NCI-H524 treated with DMSO at 0.1 percent for 48 hours (cell line): ENCODE data around the gene TNS2.

Source experiments
- DNase-seq: peaks from one replicate; lab custom pipeline; 2025; lab: John Stamatoyannopoulos, UW

The TNS2 gene

DNA sequence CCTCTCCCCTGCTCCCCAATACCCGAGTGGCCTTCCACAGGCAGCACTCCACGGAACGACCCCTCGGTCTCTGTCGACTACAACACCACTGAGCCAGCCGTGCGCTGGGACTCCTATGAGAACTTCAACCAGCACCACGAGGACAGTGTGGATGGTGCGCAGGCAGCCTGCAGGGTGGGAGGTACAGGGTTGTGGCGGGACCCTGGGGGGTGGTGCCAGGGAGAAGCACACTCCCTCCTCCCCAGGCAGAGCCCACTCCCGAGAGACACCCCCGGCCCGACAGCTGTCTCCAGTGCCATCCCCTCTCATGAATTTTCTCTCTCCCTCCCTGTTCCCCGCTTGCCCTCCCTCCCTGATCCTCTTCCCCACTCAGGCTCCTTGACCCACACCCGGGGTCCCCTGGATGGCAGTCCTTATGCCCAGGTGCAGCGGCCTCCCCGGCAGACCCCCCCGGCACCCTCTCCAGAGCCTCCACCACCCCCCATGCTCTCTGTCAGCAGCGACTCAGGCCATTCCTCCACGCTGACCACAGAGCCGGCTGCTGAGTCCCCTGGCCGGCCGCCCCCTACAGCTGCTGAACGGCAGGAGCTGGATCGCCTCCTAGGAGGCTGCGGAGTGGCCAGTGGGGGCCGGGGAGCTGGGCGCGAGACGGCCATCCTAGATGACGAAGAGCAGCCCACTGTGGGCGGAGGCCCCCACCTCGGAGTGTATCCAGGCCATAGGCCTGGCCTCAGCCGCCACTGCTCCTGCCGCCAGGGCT, 9.0 kb downstream of the TNS2 start:
- no peak for DNase-seq

DNA sequence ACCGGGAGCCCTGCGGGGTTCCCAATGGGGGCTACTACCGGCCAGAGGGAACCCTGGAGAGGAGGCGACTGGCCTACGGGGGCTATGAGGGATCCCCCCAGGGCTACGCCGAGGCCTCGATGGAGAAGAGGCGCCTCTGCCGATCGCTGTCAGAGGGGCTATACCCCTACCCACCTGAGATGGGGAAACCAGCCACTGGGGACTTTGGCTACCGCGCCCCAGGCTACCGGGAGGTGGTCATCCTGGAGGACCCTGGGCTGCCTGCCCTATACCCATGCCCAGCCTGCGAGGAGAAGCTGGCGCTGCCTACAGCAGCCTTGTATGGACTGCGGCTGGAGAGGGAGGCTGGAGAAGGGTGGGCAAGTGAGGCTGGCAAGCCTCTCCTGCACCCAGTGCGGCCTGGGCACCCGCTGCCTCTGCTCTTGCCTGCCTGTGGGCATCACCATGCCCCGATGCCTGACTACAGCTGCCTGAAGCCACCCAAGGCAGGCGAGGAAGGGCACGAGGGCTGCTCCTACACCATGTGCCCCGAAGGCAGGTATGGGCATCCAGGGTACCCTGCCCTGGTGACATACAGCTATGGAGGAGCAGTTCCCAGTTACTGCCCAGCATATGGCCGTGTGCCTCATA, 9.7 kb downstream of the TNS2 start:
- DNase-seq, result no peak

DNA sequence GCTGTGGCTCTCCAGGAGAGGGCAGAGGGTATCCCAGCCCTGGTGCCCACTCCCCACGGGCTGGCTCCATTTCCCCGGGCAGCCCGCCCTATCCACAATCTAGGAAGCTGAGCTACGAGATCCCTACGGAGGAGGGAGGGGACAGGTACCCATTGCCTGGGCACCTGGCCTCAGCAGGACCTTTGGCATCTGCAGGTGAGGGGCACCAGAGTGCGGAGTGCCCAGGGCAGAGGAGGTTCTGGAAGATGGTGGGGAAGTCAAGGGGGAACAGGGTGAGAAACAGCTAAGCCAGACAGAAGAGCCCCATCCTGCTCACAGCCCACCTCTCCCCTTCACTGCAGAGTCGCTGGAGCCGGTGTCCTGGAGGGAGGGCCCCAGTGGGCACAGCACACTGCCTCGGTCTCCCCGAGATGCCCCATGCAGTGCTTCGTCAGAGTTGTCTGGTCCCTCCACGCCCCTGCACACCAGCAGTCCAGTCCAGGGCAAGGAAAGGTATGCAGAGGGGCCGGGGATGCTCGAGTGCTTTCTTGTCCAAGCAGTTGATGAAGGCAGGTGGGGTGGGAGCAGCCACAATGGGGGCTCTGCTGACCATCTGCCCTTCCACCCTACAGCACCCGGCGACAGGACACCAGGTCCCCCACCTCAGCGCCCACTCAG, 10.3 kb downstream of the TNS2 start:
- DNase-seq, result no peak

DNA sequence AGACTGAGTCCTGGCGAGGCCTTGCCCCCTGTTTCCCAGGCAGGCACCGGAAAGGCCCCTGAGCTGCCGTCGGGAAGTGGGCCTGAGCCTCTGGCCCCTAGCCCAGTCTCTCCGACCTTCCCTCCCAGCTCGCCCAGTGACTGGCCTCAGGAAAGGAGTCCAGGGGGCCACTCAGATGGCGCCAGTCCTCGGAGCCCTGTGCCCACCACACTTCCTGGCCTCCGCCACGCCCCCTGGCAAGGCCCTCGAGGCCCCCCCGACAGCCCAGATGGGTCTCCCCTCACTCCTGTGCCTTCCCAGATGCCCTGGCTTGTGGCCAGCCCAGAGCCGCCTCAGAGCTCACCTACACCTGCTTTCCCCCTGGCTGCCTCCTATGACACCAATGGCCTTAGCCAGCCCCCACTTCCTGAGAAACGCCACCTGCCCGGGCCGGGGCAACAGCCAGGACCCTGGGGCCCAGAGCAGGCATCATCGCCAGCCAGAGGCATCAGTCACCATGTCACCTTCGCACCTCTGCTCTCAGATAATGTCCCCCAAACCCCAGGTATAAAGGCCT, 10.9 kb downstream of the TNS2 start:
- DNase-seq, result no peak

DNA sequence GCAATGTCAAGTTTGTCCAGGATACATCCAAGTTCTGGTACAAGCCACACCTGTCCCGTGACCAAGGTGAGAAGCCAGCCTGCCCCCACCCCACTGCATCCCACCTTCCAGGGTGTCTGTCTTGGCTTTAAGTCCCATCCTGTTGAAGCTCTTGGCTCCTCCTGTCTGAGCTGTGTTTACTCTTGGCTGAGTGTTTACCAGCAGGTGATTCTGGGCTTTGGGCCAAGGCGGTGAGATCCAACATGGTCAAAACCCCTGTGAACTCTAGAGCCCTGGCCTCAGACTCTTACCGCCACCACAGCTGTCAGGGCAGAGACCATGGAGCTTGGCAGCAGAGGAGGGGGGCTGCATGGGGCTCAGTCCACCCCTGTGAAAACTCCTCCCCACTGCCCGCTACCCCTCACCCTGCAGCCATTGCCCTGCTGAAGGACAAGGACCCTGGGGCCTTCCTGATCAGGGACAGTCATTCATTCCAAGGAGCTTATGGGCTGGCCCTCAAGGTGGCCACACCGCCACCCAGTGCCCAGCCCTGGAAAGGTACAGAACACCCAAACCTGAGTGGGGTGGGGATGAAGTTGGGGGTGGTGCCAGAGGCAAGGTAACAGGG, 11.6 kb downstream of the TNS2 start:
- DNase-seq, result no peak

DNA sequence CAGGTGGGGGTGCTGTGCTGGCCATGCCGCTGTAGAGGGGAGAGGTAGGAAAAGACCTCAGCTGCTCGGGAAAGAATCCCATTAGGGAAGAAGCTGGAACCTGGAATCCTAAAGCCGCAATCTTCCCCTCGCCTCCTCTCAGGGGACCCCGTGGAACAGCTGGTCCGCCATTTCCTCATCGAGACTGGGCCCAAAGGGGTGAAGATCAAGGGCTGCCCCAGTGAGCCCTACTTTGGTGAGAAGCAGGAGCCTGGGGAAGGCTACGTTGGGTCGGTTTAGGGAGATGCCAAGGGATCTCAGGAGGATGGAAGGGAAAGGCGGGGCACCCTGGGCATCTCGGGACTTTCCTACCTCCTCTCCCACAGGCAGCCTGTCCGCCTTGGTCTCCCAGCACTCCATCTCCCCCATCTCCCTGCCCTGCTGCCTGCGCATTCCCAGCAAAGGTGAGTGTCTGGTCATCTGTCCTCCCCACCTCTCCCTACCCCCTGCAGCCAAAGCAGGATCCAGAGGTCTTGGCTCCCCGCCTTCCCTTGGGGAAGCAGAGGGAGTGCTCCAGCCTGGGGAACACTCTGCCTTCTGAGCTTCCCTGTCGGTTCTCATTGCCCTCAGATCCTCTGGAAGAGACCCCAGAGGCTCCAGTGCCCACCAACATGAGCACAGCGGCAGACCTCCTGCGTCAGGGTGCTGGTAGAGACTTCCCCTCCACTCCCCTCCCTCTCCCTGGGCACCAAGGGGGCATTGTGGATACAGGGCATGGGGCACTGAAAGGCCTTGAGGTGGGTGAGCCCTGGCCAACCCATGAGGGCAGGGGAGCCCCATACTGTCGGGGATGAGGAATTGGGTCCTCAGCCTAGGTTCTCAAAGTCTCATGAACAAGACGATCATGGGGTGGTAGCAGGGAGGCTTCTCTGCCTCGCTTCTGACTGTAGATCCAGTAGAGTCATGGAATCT, 12.4 kb downstream of the TNS2 start:
- no peak for DNase-seq

DNA sequence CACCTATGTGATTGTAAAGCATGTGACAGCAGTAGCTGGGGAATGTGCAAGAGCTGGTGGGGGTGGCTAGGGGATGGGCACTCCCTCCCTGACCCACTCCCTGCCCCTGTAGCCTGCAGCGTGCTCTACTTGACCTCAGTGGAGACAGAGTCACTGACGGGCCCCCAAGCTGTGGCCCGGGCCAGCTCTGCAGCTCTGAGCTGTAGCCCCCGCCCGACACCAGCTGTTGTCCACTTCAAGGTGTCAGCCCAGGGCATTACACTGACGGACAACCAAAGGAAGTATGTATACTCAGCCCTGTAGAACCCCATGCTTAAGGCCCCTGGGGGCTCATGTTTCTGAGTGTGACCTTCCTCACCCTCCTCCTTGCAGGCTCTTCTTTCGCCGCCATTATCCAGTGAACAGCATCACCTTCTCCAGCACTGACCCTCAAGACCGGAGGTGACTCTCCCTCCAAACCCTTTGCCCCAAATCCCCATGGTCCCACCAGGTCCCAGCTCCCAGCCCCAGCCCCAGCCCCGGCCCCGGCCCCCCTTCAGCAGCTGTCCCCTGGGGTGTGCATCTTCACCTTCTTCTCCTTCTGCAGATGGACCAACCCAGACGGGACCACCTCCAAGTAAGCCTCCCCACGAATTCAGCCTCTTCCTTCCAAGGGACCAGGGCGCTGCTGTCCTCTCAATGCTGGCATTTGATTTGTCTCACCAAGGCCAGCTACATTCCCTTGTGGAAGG, 13.3 kb downstream of the TNS2 start:
- no peak for DNase-seq

DNA sequence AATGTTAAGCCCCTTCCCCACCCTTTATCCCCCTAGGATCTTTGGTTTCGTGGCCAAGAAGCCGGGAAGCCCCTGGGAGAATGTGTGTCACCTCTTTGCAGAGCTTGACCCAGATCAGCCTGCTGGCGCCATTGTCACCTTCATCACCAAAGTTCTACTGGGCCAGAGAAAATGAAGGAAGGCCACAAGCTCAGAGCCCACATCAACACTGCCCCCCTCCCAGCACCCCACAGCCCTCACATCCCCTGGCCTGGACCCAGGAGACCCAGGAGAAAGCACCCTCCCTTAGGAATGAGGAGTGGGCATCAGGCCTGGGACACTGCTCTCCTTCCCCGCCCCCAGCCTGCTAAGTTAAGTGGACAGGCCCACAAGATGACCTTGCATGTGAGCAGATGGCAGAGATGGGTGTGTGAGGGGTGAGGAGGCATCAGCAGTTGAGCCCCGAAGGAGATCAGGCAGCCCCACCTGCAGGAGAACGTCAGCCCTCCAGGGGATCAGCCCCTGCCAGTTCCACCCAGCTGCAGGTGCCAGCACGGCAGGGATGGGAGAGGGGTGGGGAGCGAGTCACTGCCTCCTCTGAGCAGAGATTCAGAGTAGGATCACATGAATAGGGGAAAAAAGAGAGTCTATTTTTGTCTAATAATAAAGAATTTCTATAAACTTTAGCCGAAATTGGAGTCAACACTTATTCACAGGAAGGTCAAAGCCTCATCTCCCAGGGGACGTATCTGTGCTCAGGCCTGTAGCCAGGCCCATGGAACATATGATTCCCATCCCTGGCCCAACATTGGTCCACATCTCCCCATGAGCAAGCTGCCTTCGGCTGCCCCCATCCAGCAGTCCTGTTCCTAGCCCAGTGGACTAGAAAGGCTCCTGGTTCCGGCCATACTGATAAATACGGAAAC, 14.1 kb downstream of the TNS2 start:
- no peak for DNase-seq

DNA sequence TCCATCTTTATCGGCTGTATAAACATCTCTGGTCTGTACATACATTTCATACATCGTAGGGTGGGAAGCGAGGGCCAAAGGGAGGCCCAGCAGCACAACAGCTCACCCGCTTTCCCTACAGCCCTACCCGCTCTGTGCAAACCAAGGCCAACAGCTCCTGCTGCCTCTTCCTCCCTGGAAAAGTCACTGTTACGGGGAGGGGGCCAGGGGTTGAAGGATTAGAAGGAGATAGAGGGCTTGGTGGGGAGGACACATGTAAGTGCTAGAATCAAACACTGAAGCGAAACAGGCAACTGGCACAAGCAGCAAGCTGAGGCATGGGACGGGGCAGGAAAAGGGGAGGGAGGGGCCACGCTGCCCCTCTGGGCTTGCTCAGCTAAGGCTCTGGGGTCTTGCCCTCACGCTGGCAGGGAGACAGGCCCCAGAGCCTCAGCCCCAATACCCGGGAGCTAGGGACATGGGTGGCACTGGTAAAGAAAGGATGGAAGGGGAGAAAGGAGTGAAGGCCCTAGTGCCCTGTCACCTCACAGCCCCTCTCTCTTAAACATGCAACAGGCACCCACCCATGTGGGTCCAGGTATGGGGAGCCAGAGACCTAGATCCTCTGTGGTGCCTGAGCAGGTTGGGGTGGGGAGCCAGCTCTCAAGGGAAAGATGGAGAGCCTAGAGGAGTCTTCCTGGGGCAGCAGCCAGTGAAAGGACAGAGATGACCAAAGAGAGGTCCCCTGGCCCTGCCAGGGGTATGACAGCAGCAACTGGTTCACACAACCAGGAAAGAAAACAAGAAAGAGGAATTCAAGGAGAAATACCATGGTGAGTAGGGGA, 15.0 kb downstream of the TNS2 start:
- DNase-seq, result no peak

DNA sequence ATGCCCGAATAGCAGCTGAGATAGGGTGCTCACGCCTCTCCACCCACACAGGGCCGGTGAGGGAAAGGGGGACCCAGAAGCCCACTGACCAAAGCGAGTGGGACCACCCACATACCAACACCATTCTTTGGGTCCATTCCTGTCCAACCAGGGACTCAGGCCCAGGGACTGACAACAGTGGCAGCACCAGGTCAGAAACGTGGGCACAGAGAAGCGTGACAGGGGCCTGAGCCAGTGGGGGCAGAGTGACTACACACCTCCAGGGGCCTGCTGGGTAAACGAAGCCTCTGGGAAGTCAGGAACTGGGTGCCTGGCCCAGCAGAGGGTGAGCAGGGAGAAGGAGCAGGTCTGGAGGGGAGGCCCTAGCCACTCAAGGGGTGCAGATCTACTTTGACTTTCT, 15.6 kb downstream of the TNS2 start:
- no peak for DNase-seq

DNA sequence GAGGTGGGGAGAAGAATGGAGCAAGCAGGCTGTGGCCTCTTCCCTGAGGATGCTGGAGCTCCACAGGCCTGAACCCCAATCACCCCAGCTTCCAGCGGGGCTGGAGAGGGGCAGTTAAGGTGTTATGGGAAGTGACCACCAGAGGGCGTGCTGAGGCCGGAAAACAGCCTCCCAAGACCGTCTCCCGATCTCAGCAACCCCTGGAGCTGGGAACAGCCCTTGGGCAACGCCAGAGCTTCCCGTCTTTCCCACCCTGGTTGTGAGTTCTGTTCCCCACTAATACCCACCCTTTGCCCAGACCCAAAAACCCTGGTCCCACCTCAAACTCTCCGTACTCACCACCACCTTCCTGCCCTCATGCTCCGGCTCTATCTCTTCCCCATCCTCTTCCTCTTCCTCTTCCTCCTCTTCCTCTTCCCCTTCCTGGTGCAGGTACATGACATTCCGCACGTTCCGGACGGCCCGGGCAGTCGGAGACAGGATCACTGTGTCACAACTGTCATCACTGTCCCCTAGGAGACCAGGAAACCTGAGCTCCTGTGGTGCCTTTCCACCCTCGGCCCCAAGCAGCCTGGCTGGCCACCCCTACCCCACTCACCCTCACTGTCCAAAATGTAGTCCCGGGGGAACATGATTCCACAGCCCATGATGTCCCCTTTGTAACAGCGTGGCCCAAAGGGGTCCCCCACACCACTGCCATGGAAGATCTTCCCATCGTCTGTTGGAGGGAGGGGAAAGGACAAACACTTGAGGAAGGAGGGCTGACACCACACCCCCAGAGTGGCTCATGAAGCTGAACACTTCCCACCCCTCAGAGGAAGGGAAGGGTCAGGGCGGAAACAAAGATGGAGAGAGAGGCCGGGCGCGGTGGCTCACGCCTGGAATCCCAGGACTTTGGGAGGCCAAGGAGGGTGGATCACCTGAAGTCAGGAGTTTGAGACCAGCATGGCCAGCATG, 16.4 kb downstream of the TNS2 start:
- no peak for DNase-seq

DNA sequence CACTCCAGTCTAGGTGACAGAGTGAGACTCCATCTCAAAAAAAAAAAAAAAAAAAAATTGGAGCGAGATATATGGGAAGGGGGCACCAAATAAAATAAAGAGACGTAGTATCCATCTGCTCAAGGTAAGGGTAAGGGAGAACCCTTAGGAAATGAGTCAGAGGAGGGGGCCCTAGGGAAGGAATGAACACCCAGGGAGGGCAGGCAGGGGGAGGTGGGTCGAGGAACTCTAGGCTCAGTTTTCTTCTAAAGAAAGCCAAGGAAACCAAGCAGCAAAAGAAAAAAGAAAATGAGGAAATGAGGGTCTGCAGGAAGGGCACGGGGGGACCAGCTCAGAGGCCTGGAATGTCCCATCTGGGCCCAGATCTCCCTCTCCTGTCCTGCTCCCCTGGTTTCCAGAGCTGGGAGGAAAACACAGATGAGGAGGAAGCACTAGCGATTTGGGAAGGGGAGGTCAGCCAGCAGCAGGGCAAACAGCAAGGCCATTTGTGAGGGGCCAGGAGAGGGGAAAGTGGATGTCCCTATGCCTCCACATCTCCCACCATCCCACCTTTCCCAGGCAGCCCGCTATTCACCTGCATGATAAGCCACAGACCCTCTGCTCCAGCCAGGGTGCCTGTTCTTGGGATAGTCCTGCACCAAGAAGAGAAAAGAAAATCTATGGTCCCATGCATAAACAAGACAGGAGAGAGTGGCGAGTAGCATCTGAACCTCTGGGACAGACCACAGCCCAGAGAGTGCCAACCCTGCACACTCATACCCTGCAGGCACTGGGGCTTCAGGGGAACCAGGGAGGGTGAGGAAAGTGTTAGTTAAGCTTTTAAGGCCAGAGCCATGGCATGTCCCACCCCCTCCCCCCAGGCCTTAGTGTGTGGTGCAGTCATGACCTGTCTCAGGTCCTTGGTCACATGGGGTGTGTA, 17.5 kb downstream of the TNS2 start:
- DNase-seq, result no peak

DNA sequence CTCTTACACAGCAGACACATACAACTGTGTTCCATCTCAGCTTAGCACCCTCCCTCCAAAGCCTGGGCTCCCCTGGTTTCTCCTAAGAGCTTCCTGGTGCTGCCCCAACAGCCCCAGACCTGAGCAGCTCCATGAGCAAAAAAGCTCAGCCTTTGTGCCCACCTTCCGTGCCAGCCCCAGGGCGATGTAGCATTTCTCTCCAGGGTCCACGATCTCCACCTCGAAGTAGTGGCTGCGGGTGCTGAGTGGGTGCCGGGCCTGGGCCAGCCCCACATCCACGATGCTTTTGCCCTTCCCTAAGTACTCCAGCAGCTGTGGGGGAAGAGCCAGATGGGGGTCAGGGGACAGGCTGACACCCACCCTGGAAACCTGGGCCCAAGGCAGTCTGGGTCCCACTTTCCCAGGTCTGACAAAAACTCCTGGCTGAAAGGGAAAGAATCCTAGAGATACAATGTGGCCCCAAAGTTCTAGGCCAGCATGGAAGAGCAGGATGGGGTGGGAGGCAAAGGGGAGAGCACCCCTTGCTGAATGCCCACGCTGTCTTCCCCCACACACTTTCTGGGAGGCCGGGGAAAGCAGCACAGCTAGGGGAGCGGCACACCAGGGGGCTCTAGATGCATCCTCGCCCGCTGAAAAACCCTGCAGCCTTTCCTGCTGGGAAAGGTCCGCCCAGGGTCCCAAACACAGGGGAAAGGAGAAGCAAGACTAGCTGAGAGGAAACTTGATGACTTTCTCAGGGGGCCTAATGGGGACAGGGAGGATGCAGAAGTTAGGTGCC, 18.3 kb downstream of the TNS2 start:
- DNase-seq, result no peak

DNA sequence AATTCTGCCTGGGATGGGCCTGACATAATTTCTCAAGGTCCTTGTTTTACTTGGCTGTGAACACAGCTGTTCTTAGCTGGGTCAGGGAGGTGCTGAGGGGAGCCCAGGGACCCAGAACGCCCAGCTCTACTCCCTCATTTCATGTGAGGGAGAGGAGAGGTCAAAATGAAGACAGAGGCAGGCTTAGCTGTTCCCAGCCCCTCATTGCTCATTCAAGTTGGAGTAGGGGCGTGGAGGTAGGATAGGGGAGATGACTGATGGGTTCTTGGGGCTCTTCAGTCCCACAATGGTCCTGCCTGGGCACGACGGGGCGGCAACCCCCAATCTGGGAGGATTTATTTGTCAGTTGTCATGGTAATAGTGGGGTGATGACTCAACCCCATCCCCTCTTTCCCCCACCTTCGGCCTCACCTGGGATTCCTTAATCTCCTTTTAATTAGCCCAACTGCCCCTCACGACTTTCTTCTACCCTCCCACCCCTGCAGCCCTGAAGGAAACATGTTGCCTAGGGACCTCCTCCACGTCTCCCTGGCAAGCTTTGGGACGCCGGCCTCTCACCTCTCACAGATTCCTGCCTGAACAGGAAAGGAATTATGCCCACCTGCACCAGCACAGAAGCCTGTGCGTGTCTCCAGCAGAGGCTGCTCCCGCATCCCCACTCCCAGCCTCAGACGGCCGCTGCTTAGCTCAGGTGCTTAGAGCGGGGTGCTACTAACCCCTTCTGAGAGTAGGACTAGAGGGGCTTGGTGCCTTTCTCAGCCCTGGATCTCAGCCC, 19.1 kb downstream of the TNS2 start:
- DNase-seq, result no peak
